G401.6 (cell line): Measurements from ENCODE around the gene PER3.

ENCODE experiments used
- FAIRE-seq: peaks from 2 replicates; lab custom pipeline; 2012; peaks lifted over from hg19 to GRCh38; lab: Jason Lieb, UNC

Gene PER3

GRCh38 chr1:7839526-7839925 lies 55.4 kb downstream of the PER3 start:
- no peak for FAIRE-seq

- no peak for FAIRE-seq
Measured at GRCh38 chr1:7842517-7842916, 58.4 kb downstream of the PER3 start.

- FAIRE-seq: no peak
Measured at GRCh38 chr1:7845761-7846160, 61.7 kb downstream of the PER3 start.

GRCh38 chr1:7846656-7847055 lies 62.6 kb downstream of the PER3 start:
- no peak for FAIRE-seq

- no peak for FAIRE-seq
Measured at GRCh38 chr1:7847599-7847998, 63.5 kb downstream of the PER3 start.

GRCh38 chr1:7850786-7851185 lies 66.7 kb downstream of the PER3 start:
- no peak for FAIRE-seq

GRCh38 chr1:7852804-7853683 lies 69.0 kb downstream of the PER3 start, which contains the start of gene UTS2:
Gene UTS2, minus strand, starts transcription at chr1:7853065. Its CDS starts 62 bp downstream, at chr1:7853003.
- FAIRE-seq: no peak

GRCh38 chr1:7853684-7854026 lies 69.6 kb downstream of the PER3 start:
- no peak for FAIRE-seq

- no peak for FAIRE-seq
Measured at GRCh38 chr1:7856345-7856744, 72.3 kb downstream of the PER3 start.

- no peak for FAIRE-seq
Measured at GRCh38 chr1:7857000-7857399, 72.9 kb downstream of the PER3 start.

GRCh38 chr1:7857985-7858384 lies 73.9 kb downstream of the PER3 start:
- no peak for FAIRE-seq

- FAIRE-seq: no peak
Measured at GRCh38 chr1:7859406-7859805, 75.3 kb downstream of the PER3 start.

GRCh38 chr1:7860130-7860529 lies 76.0 kb downstream of the PER3 start:
- FAIRE-seq: no peak

- no peak for FAIRE-seq
Measured at GRCh38 chr1:7861452-7861851, 77.4 kb downstream of the PER3 start.

GRCh38 chr1:7862211-7863060 lies 78.3 kb downstream of the PER3 start:
- no peak for FAIRE-seq

GRCh38 chr1:7863756-7864328 lies 79.8 kb downstream of the PER3 start:
- FAIRE-seq: no peak

GRCh38 chr1:7865978-7866377 lies 81.9 kb downstream of the PER3 start:
- FAIRE-seq: no peak

- FAIRE-seq: no peak
Measured at GRCh38 chr1:7868070-7868780, 84.1 kb downstream of the PER3 start.

- no peak for FAIRE-seq
Measured at GRCh38 chr1:7869136-7869920, 85.2 kb downstream of the PER3 start.

- no peak for FAIRE-seq
Measured at GRCh38 chr1:7871136-7871535, 87.0 kb downstream of the PER3 start.
